HG03521 (cell line): Measurements from ENCODE around the gene FAM107B.
"Not testable (repeated sequence)": the region's sequence is repeated elsewhere in the genome, so short reads cannot be mapped to it uniquely, and the experiment has no call there.

Experiments
- ATAC-seq: cut with Tn5 transposase; IDR thresholded peaks from one replicate; pipeline ENCODE4 v1.9.1; 2021; ENCODE audit warnings: mild to moderate bottlenecking, moderate library complexity; ENCODE audit not compliant: unreplicated experiment

Gene FAM107B

GRCh38 chr10:14639637-14640036 lies 135.1 kb downstream of the FAM107B start:
- no peak for ATAC-seq

- no peak for ATAC-seq
Observed at GRCh38 chr10:14635043-14635710, 139.5 kb downstream of the FAM107B start.

GRCh38 chr10:14634572-14634971 lies 140.1 kb downstream of the FAM107B start:
- ATAC-seq = not testable (repeated sequence)

DNA sequence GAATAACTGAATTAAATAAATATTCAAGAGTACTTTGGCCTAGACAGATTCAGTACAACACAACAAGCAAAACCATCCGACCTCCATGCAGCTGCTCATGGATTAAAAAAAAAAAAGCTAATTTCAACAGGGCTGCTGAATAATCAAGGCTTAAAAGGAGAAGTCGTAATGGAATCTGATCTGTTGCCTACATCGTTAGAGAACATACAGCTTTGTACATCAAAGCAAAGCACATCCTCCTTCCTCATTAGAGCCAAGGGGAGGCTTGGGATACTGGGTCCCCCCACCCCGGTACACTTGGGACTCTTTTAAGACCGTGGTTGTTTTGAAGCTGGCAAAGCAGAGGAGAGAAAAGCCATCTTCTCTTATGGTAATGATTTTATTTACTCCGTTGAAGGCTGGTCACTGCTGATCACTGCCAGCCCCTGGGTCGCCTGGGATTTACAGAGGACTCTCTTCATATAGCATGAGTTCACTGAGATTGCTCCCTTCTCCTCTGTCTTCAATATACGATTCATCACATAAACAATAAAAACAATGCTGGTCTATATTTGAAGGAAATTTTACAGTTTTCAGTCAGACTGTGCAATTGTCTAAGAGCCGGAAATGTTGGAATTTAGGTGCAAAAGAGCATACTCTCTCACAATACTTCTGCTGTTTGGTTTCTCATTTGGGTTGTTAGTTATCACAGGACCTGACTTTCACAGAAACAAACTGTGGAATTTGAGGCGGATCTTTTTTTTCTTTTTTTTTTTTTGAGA lies 148.8 kb downstream of the FAM107B start:
- no peak for ATAC-seq

DNA sequence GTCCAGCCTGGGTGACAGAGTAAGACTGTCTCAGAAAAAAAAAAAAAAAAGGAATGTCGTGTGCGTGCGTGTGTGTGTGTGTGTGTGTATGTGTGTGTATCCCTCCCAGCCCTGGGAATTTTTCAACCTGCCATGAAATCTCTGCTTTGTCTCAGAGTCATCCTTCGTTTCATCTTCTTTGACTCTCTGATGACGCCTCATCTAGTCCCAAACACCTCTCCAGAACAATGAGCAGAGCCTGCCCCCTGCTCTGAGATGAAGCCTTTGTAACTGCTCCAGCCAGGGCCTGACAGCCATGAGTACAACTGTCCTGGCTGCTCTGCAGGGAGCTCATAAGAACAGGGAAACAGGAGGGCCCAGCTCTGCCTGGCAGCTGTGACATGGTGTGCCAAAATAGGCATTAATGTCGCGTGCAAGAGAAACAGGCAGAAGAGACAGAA lies 149.5 kb downstream of the FAM107B start:
- ATAC-seq = no peak

GRCh38 chr10:14624600-14624999 lies 150.1 kb downstream of the FAM107B start:
- no peak for ATAC-seq

DNA sequence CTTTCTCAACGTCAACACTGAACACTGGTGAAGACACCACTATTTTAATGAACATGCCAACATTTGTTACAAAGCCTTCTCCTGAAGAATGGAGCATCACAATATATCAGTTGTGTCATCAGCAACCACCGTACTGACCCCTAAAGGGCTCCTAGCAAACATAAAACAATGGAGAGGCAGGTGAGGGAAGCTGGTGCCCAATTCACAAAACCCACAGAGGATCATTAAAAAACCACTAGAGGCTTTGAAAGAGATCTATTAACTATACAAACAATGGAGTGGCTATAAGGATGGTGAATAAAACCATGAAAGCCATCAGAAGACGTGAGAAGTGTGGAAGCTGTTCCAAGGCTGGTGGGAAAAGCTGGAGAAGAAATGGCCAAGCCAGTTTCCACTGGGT lies 150.8 kb downstream of the FAM107B start:
- no peak for ATAC-seq

DNA sequence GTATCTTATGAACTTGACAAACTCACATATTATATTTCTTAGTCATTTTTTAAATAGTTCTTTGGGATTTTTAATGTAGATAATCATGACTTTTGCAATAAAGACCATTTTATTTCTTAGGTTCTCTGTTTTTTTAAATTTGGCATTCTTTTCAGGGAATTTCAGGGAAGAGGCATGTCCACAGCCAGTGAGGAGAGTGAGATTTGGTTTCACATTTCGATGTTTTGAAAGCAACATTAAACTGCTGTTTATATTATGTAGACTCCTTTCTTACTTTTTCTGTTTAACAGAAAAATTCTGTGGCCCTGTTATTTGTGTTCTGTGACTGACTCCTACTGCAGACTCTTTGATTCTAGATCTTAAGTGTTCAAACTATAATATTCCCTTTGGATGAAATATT lies 153.7 kb downstream of the FAM107B start:
- ATAC-seq = no peak

DNA sequence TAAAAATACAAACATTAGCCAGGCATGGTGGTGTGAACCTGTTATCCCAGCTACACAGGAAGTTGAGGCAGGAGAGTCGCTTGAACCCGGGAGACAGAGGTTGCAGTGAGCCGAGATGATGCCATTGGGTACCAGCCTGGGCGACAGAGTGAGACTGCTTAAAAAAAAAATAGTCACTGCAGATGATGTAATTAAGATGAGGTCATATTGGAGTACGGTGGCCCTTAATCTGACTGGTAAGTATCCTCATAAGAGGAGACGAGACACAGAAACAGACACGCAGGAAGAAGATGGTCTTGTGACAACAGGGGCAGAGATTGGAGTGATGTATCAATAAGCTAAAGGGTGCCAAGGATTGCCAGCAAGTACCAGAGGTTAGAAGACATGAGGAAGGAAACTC lies 156.0 kb downstream of the FAM107B start:
- ATAC-seq = no peak

DNA sequence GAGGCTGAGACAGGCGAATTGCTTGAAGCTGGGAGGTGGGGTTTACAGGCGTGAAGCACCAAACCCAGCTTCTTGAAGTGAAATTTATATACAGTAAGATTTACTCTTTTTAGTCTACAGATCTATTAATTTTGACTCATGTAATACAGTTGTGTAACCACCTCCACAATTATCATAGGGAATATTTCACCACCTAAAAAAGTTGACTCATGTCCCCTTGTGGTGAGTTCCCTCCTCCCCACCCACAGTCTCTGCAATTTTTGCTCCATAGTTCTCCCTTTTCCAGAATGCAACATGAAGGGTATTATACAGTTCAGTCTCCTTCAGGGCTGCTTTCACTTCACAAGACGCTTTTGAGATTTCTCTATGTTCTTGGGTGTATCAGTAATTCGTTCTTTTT lies 156.8 kb downstream of the FAM107B start:
- ATAC-seq = no peak

DNA sequence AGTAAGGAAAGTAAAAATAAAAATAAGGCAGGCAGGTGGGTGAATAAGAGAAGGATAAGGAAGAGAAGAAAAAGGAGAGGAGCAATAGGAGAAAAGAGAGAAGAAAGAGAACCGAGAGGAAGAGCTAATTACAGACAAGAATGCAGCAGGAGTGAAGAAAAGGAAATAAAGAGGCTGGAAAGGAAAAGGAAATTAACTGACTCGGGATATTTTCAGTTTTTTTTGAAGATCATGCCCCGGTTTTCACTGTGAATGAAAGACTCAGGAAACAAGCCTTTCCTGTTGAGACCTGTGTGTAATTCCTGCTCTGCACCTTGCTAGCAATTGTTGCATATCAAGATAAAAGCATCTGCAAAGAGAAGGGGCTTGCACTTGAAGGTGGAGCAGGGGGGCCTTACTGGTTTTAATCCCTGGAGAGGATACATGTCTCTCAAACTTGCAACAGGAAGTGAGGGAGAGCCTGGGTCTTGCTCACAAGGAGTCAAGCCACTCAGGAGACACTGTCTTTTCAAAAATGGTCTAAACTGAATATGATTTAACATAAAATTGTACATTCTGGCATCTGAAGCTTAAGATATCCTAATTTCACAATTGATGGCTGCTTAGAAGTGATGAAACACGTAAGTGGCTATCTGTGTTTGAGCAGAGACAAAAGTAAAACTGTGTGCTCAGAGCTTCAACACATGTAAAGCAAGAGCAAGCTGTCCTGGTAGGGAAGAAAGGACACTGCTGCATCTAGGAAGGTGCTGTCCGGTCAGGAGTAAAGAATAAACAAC lies 157.6 kb downstream of the FAM107B start:
- ATAC-seq = no peak

- no peak for ATAC-seq
Observed at GRCh38 chr10:14616465-14616864, 158.2 kb downstream of the FAM107B start.

DNA sequence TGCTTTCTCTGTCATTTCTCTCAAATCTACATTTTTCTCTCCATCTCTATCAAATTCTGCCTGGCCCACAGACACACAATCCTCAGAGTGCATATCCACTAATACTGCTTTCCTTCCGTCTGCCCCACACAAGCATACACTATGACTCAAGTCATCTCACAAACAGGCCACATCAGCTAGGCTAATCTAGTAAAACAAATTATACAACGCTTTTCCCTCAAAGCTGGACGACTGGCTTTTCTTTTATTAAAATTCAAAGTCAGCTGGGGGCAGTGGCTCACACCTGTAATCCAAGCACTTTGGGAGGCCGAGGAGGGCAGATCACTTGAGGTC lies 161.1 kb downstream of the FAM107B start:
- ATAC-seq = no peak

DNA sequence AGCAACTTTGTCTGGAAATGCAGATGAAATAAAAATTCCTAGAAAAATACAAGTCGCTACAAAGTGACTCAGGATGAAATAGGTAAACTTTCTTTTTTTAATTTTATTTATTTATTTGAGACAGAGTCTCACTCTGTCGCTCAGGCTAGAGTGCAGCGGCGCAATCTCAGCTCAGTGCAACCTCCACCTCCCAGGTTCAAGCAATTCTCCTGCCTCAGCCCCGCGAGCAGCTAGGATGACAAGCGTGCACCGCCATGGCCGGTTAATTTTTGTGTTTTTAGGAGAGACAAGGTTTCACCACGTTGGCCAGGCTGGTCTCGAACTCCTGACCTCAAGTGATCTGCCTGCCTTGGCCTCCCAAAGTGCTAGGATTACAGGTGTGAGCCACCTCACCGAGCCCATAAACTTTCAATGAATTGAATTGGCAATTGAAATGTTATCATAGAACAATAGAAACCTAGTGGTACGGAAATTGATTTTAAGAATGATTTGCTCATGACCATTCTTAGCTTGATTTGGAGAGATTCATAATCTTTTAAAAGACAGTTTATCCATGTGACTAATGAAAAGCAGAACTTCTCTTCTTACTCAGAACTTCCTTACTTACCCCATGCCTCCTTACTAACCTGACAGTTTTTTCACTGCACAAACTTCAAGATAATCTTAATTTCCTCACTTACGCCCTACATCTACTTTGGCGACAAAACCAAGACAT lies 161.7 kb downstream of the FAM107B start:
- ATAC-seq = no peak

DNA sequence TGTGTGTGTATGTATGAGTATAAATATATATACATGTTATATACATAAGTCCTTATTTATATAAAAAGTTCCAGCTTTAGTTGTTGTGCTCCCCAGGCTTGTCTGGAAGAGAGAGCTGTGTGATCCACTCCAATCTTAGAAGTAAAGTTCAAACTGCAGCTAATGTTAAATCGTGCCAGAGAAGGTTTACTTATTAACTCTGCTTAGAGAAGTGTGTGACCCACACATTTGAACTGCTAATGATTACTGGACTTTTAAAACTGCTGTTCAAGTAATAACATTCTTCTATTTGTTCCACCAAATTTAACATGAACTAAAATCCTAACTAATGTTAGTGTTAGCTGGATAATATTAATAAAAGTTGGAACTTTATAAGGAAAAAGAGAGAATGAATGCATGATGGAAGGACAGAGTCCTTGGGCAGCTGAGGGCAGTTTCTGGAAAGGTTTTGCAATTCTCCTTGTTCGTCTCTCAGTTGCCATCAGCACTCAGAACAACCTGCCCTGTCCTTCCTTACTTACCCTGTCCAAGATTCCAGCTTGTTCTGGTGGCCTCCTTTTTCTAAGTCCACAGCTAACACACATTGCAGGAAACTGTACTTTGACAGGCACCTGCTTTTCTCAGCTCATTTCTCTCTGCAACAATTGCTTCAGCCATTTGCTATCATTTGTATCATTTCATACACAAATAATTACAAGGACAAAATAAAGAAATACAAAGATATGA lies 162.6 kb downstream of the FAM107B start:
- no peak for ATAC-seq

DNA sequence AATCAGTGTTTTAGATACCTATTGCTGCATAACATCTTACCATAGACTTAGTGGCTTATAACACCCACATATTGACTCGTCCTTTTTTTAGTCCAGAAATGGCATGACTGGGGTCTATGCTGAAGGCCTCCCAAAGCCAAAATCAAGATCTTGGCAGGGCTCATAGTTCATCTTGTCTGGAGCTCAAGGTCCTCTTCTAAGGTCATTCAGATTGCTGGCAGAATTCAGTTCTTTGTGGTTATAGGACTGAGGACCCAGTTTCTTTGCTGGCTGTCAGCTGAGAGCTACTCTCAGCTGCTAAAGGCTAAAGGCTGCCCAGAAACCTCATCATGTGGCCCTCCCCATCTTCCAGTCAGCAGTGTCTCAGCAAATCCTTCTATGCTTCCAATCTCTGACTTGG lies 165.5 kb downstream of the FAM107B start:
- ATAC-seq = no peak

DNA sequence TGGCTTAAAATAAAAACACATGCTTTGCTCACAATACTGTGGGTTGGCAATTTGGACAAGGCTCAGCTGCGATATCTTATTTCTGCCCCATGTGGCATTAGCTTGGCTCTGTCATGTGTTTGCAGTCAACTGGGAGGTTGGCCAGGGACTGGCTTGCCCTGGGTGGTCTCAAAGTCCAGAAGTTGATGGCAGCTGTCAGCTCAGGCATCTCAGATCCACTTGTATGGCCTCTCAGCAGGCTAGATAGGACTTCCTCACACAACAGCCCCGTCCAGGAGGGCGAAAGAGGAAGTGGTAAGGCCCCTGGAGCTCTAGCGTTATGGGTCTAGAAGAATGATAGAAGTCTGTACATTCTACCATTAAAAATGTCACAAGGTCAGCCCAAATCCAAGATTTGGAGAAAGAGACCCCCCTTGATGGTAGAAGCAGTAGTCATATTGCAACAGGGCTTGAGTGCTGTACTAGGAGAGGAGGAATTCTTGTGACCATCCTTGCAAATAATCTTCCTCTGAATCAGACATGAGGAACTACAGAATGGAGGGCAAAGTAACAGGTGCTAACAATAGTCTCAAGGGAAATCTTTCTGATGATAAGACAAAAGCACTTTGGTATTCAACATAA lies 166.2 kb downstream of the FAM107B start:
- ATAC-seq = peak; percentile 34

DNA sequence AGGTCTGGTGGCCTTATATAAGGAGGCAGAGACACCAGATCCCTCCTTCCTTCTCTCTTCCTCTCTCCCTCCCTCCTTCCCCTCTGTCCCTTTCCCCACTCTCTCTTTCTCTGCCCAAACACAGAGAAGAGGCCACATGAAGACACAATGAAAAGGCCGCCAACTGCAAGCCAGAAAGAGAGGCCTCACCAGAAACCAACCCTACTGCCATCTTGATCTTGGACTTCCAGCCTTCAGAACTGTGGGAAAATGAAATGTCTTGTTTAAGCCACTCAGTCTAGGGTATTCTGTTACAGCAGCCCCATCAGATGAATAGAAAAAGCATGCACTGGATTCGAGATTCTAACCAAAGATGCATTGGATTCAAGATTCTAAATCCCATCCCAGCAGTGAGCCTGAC lies 168.1 kb downstream of the FAM107B start:
- no peak for ATAC-seq

GRCh38 chr10:14605231-14605925 lies 169.3 kb downstream of the FAM107B start:
- no peak for ATAC-seq
